Peyer's patch (tissue), 4 donors: ENCODE data around the gene PIK3IP1. TPM values are rescaled to one million over a fixed set of nuclear protein-coding genes. Genes with fewer than 3 reads are reported as not detected.
"Not testable (repeated sequence)": the region's sequence is repeated elsewhere in the genome, so short reads cannot be mapped to it uniquely, and the experiment has no call there.

Source experiments
- DNase-seq, 3 donors: peaks; one replicate each; pipeline ENCODE4 v3.0.0-alpha.2; 2017 to 2019
- H3K27ac ChIP-seq, 4 donors: fragments of 200-600 bp; sonication (generic); one replicate each; pipeline ENCODE4 v1.5.1; 2016 to 2019
- H3K27me3 ChIP-seq, 2 donors: fragments of 200-600 bp; sonication (generic); one replicate each; pipeline ENCODE4 v1.5.1; 2019
- H3K36me3 ChIP-seq, 3 donors: fragments of 200-600 bp; sonication (generic); one replicate each; pipeline ENCODE4 v1.5.1; 2016 to 2019
- H3K4me1 ChIP-seq, 4 donors: fragments of 200-600 bp; sonication (generic); one replicate each; pipeline ENCODE4 v1.5.1; 2016 to 2019
- H3K4me3 ChIP-seq, 4 donors: fragments of 200-600 bp; sonication (generic); 1 replicate in 3 of 4; 2 replicates in 1 of 4; pipeline ENCODE4 v1.5.1; 2016 to 2019; ENCODE audit warnings: mild to moderate bottlenecking in 1 of 4
- H3K9me3 ChIP-seq, 4 donors: fragments of 200-600 bp; sonication (generic); one replicate each; pipeline ENCODE4 v1.5.1; 2016 to 2019; ENCODE audit warnings: mild to moderate bottlenecking in 1 of 4
- POLR2A ChIP-seq, 2 donors: fragments of 450-650 bp; IDR thresholded peaks; one replicate each; pipeline ENCODE4 v1.5.1; 2017; ENCODE audit warnings: antibody characterized with exemption in 2 of 2, mild to moderate bottlenecking in 2 of 2, moderate library complexity in 2 of 2
- total RNA-seq, 4 donors: library from RNA; depleted of rRNA; stranded (reverse); fragments of >200 nt; gene quantifications; one replicate each; pipeline ENCODE4 v1.1.0, GENCODE V29; 2016
- TF ChIP-seq, protein P1 (sequence below), 6 experiments: fragments of 450-650 bp in 4 of 6; fragments of 200-600 bp in 2 of 6; sonication (generic) in 1 of 6; IDR thresholded peaks; one replicate each; pipeline ENCODE4 v1.5.1; 2017 to 2019; ENCODE audit warnings: antibody characterized with exemption in 6 of 6, mild to moderate bottlenecking in 3 of 6, moderate library complexity in 1 of 6

The PIK3IP1 gene
- total RNA-seq, 4 donors from 2014 or later, result 23.7 to 60.2 (median 30.7) TPM

DNA sequence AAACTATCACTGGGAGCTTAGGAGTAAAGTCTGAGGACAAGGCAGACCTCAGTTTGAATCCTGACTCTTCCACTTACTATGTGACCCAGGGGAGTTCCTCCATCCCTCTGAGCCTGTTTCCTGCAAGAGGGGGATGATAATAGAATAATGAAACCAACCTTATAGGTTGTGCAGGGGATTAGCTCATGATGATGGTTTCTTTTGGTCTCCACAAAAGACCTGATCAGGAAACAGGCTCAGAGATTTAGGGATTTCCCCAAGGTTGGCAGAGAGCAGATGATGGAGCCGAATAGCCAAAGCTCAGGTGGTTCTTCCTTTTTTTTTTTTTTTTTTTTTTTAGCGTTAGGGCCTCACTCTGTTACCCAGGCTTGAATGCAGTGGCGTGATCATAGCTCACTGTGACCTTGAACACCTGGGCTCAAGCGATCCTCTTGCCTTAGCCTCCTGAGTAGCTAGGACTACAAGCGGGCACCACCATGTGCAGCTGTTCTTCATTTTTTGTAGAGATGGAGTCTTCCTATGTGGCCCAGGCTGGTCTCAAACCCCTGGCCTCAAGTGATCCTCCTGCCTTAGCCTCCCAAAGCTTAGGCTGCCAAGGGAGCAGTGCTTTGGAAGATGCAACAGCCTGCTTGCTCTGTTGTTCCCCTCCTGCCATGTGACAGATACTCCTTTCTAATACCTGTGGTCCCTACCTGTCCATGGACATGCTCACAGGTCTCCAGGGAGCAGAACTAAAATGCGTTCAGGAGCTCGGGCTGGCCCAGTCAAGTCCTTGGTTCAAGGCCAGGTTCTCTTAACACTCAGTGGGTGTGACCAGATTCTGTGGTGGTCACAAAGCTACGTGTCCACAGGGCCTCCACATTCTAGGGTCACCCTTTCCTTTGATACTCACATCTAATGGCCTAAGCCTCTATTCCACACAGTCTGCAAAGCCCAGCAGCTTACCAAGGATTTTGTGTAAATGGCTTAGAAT lies 31.6 kb upstream of the PIK3IP1 start:
- DNase-seq, result no peak
- no peak overlapping the region for H3K27ac ChIP-seq

DNA sequence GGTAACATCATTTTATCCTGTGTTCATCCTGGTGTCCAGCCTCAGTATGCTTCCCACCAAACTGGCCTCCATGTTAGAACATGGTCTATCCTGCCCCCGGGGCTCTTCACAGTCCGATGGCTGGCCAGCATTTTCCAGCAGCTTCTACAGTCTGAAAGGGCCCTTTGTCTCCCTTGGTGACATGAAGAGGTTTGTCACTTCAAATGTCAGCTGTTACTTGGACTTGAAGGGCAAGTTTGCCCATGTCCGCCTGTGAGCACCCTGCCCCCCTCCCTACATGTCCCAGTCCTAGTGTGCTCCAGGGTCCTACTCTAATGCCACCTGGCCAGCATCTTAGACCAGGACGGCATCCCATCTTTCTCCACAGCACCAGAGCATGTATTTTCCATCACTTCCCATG lies 29.1 kb upstream of the PIK3IP1 start:
- no peak overlapping the region for H3K4me3 ChIP-seq
- no peak for DNase-seq
- no peaks in the 10 kb centered on the region for H3K9me3 ChIP-seq
- peaks cover 0 to 14% (median 0%) of the 10 kb centered on the region in 3 donors for H3K36me3 ChIP-seq
- TF ChIP-seq POLR2A (IDR thresholded peaks at IDR 0.05), result no peak
- TF ChIP-seq, protein P1, sequence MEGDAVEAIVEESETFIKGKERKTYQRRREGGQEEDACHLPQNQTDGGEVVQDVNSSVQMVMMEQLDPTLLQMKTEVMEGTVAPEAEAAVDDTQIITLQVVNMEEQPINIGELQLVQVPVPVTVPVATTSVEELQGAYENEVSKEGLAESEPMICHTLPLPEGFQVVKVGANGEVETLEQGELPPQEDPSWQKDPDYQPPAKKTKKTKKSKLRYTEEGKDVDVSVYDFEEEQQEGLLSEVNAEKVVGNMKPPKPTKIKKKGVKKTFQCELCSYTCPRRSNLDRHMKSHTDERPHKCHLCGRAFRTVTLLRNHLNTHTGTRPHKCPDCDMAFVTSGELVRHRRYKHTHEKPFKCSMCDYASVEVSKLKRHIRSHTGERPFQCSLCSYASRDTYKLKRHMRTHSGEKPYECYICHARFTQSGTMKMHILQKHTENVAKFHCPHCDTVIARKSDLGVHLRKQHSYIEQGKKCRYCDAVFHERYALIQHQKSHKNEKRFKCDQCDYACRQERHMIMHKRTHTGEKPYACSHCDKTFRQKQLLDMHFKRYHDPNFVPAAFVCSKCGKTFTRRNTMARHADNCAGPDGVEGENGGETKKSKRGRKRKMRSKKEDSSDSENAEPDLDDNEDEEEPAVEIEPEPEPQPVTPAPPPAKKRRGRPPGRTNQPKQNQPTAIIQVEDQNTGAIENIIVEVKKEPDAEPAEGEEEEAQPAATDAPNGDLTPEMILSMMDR (IDR thresholded peaks at IDR 0.05), result no peak
- no peaks in the 10 kb centered on the region for H3K4me1 ChIP-seq
- H3K27me3 ChIP-seq, result no peaks in the 10 kb centered on the region
- H3K27ac ChIP-seq, result no peak overlapping the region

More for the DNA sequence above, 31.6 kb upstream of the PIK3IP1 start:
- Histone ChIP-seq H3K36me3 (peaks cover 0 to 38% (median 0%) of the 10 kb centered on the region in 3 donors), H3K4me3 (no peak overlapping the region), H3K4me1 (no peaks in the 10 kb centered on the region), H3K9me3 (no peaks in the 10 kb centered on the region), H3K27me3 (no peaks in the 10 kb centered on the region)
- TF ChIP-seq, protein P1 (IDR thresholded peaks at IDR 0.05), result no peak
- TF ChIP-seq POLR2A (IDR thresholded peaks at IDR 0.05), result no peak

DNA sequence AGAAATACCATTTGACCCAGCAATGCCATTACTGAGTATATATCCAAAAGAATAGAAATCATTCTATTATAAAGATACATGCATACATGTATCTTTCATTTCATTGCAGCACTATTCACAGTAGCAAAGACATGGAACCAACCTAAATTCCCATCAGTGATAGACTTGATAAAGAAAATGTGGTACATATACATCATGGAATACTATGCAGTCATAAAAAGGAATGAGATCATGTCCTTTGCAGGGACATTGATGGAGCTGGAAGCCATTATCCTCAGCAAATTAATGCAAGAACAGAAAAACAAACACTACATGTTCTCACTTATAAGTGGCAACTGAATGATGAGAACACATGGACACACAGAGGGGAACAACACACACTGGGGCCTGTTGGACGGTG lies 21.9 kb upstream of the PIK3IP1 start:
- H3K4me3 ChIP-seq, H3K36me3 ChIP-seq, H3K4me1 ChIP-seq, H3K9me3 ChIP-seq, DNase-seq, H3K27me3 ChIP-seq, H3K27ac ChIP-seq: not testable (repeated sequence)

DNA sequence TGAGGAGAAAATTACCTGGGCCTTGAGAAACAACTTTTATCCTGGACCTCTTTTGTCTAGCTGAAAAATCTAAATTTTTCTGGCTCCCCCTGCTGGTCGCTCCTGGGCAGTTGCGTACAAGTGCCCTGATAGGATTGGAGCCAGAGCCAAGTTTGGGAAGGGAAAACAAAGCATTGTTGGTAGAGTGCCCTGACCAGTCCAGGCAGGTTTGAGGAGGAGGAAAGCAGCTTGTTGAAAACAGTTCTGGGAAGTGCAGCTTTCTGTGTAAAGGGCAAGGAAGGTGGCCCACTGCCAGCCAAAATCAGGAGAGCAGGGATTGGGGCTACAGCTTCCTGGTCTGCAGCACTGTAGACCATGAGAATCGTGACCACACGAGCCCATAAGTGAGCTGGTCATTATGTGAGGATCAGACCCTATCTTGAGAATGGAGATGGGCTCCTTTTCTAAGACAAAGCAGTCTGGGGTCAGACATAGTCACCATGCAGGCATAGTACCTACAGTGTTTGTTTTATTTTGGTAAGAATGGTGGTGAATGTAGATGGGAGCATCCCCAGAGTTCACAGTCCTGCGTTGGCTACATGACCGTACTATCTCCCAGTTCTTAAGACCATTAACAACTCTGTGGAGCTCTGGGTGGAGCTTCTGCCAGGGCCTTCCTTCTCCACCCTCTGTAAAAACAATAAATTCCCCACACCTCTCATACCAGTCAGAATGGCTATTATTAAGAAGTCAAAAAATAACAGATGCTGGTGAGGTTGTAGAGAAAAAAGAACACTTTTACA lies 21.3 kb upstream of the PIK3IP1 start:
- no peaks in the 10 kb centered on the region for H3K9me3 ChIP-seq
- H3K27me3 ChIP-seq, result no peaks in the 10 kb centered on the region
- H3K4me1 ChIP-seq, result peaks cover 0 to 5% (median 0%) of the 10 kb centered on the region in 4 donors
- TF ChIP-seq, protein P1 (IDR thresholded peaks at IDR 0.05), result peak; percentile 72 to 88 (median 83)
- no peak for TF ChIP-seq POLR2A (IDR thresholded peaks at IDR 0.05)
- no peaks in the 10 kb centered on the region for H3K36me3 ChIP-seq
- DNase-seq, result peak; percentile 65 to 87 (median 69)
- H3K27ac ChIP-seq, result peak overlapping the region in 2 of 4 donors; percentile 14 to 25
- no peak overlapping the region for H3K4me3 ChIP-seq

DNA sequence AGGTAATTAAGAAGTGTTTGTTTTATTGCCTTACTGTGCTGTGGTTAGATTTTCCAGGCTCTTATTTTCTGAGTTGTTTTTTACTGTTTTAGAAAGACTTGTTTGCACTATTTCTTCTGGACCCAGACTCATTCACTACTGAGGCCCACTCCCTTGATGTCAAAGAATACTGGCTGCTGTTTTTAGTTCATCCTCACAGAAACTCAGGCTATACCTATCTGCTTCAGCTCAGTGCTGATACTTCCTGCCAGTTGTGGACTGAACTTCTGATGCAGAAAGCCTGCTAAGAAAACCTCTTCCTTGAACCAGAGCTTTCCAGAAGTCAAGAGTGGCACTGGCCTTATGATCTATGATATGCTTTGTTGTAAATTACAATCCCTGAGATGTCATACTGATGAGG lies 15.9 kb upstream of the PIK3IP1 start:
- no peaks in the 10 kb centered on the region for H3K27me3 ChIP-seq
- H3K36me3 ChIP-seq, result no peaks in the 10 kb centered on the region
- no peak for TF ChIP-seq POLR2A (IDR thresholded peaks at IDR 0.05)
- TF ChIP-seq, protein P1 (IDR thresholded peaks at IDR 0.05), result no peak

More for the DNA sequence above, 15.9 kb upstream of the PIK3IP1 start:
- no peak for DNase-seq
- Histone ChIP-seq H3K4me1 (no peaks in the 10 kb centered on the region), H3K4me3 (no peak overlapping the region), H3K9me3 (no peaks in the 10 kb centered on the region), H3K27ac (peak overlapping the region in 1 of 4 donors; percentile 57)
